HG02884 (cell line): ENCODE results near the gene ADD1.

Experiments
- ATAC-seq: cut with Tn5 transposase; IDR thresholded peaks from one replicate; pipeline ENCODE4 v1.9.1; 2021; ENCODE audit warnings: mild to moderate bottlenecking, moderate library complexity; ENCODE audit not compliant: unreplicated experiment

The ADD1 gene

GRCh38 chr4:2843263-2843940, at the start of gene ADD1:
TSS of gene ADD1 (plus strand) at chr4:2843844. CDS start at chr4:2875916, 32,072 bp downstream.
- ATAC-seq: peak; percentile 72

- no peak for ATAC-seq
Measured at GRCh38 chr4:2794486-2795299, 49.0 kb upstream of the ADD1 start.

GRCh38 chr4:2795300-2795892, 48.2 kb upstream of the ADD1 start:
- ATAC-seq: no peak

- ATAC-seq: no peak
Measured at GRCh38 chr4:2795893-2796848, 47.5 kb upstream of the ADD1 start.

GRCh38 chr4:2796849-2797544, 46.6 kb upstream of the ADD1 start:
- ATAC-seq: no peak

- ATAC-seq: no peak
Measured at GRCh38 chr4:2797545-2798305, 45.9 kb upstream of the ADD1 start.

- peak; percentile 44 for ATAC-seq
Measured at GRCh38 chr4:2798399-2799223, 45.0 kb upstream of the ADD1 start.

- no peak for ATAC-seq
Measured at GRCh38 chr4:2799224-2799911, 44.3 kb upstream of the ADD1 start.

- no peak for ATAC-seq
Measured at GRCh38 chr4:2799971-2800690, 43.5 kb upstream of the ADD1 start.

- ATAC-seq: no peak
Measured at GRCh38 chr4:2800691-2801596, 42.7 kb upstream of the ADD1 start.

GRCh38 chr4:2802618-2803531, 40.8 kb upstream of the ADD1 start:
- ATAC-seq: no peak

- no peak for ATAC-seq
Measured at GRCh38 chr4:2803624-2804448, 39.8 kb upstream of the ADD1 start.

- no peak for ATAC-seq
Measured at GRCh38 chr4:2804449-2804972, 39.1 kb upstream of the ADD1 start.

GRCh38 chr4:2804973-2805501, 38.6 kb upstream of the ADD1 start:
- no peak for ATAC-seq
